A673 (cell line): ENCODE measurements around the gene CDKAL1.

ENCODE experiments used
- CTCF ChIP-seq: fragments of 300-800, 200-600 bp; sonication (generic); conservative IDR thresholded peaks from 2 replicates; pipeline ENCODE4 v1.5.1; 2017; ENCODE audit warnings: low read depth, mild to moderate bottlenecking, antibody characterized with exemption, low read length, moderate library complexity, mixed read lengths
- EZH2 ChIP-seq: fragments of 200-600 bp; sonication (generic); IDR thresholded peaks from 2 replicates; pipeline ENCODE4 v1.6.1; 2017; ENCODE audit warnings: borderline replicate concordance, low read depth, mild to moderate bottlenecking, mixed read lengths, antibody characterized with exemption, low read length; ENCODE audit not compliant: poor library complexity, severe bottlenecking

GRCh38 chr6:20870493-20870892 is 336.2 kb downstream of the CDKAL1 start:
- TF ChIP-seq CTCF, result no peak
- TF ChIP-seq EZH2, result no peak
